Esophagus muscularis mucosa (tissue), 4 donors: ENCODE measurements around the gene NPHP1.
A peak's percentile ranks its signal among the peaks of the same experiment; 100 is the strongest.

Experiments
- CTCF ChIP-seq, 3 experiments: fragments of 200-600 bp in 2 of 3; fragments of 450-650 bp in 1 of 3; sonication (generic) in 2 of 3; IDR thresholded peaks; one replicate each; pipeline ENCODE4 v1.5.1; 2017 to 2019; ENCODE audit warnings: antibody characterized with exemption in 3 of 3, mild to moderate bottlenecking in 2 of 3, moderate library complexity in 1 of 3
- EP300 ChIP-seq: sonication (generic); formaldehyde crosslinking; IDR thresholded peaks from one replicate; pipeline ENCODE4 v1.6.1; 2017; ENCODE audit warnings: antibody characterized with exemption
- POLR2A ChIP-seq: fragments of 450-650 bp; IDR thresholded peaks from one replicate; pipeline ENCODE4 v1.6.1; 2017; ENCODE audit warnings: antibody characterized with exemption, moderate library complexity, mild to moderate bottlenecking, low read depth
- POLR2AphosphoS5 ChIP-seq, 2 donors: sonication (generic); formaldehyde crosslinking; IDR thresholded peaks; one replicate each; pipeline ENCODE4 v1.6.1; 2017; ENCODE audit warnings: antibody characterized with exemption in 2 of 2

GRCh38 chr2:110115291-110116032 is 89.4 kb downstream of the NPHP1 start, which contains the start of gene MALL:
- no peak for TF ChIP-seq CTCF (IDR thresholded peaks at IDR 0.05)
- TF ChIP-seq POLR2A: no peak
- TF ChIP-seq POLR2AphosphoS5 (IDR thresholded peaks at IDR 0.05): peak in 1 of 2 donors; percentile 27
- no peak for TF ChIP-seq EP300
